Esophagus squamous epithelium (tissue), 4 donors: ENCODE results near the gene GPBP1L1.

Experiments
- POLR2A ChIP-seq, 4 donors: fragments of 450-650 bp; IDR thresholded peaks; one replicate each; pipeline ENCODE4 v1.6.1; 2017; ENCODE audit warnings: antibody characterized with exemption in 4 of 4, mild to moderate bottlenecking in 4 of 4, moderate library complexity in 3 of 4
- TF ChIP-seq, protein P1 (sequence below), 6 experiments: fragments of 450-650 bp in 4 of 6; fragments of 200-600 bp in 2 of 6; sonication (generic) in 2 of 6; IDR thresholded peaks; one replicate each; pipeline ENCODE4 v1.5.1; 2016 to 2019; ENCODE audit warnings: antibody characterized with exemption in 6 of 6, mild to moderate bottlenecking in 4 of 6, moderate library complexity in 4 of 6

DNA sequence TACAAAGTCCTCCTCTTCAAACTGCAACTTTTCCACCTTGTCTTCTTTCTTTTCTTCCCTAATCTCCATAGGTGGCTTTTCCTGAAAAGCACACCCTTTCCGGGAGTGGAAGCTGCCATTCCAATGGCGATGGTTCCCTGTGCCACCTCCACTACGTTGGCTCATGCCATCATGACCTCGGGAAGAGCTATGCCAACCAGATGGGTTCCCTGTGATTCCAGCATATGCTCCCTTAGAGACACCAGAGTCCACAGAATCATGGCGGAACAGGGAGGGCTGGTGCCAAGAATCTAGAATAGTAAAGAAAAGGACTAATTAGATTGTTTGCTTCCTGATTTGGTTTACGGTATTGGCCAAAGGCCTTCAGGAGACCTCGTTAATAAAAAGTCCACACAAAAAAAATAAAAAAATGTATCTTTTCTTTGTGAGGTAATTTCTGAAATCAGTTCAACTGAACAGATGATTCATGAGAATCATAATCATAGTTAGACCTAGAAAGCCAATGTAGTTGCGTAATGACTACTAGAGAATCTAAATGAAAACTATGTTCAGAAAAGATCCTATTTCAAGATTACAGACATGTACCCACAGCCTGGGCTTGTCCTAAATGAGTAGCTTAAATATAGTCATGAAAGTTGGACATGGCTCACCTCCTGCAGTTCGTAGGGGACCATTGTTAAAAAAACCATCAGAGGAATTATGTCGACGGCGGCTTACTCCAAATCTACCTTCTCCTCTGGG, 31.6 kb downstream of the GPBP1L1 start:
- TF ChIP-seq POLR2A (IDR thresholded peaks at IDR 0.05): no peak
- TF ChIP-seq, protein P1, sequence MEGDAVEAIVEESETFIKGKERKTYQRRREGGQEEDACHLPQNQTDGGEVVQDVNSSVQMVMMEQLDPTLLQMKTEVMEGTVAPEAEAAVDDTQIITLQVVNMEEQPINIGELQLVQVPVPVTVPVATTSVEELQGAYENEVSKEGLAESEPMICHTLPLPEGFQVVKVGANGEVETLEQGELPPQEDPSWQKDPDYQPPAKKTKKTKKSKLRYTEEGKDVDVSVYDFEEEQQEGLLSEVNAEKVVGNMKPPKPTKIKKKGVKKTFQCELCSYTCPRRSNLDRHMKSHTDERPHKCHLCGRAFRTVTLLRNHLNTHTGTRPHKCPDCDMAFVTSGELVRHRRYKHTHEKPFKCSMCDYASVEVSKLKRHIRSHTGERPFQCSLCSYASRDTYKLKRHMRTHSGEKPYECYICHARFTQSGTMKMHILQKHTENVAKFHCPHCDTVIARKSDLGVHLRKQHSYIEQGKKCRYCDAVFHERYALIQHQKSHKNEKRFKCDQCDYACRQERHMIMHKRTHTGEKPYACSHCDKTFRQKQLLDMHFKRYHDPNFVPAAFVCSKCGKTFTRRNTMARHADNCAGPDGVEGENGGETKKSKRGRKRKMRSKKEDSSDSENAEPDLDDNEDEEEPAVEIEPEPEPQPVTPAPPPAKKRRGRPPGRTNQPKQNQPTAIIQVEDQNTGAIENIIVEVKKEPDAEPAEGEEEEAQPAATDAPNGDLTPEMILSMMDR (IDR thresholded peaks at IDR 0.05): no peak
